ENCODE data around the gene PAX7. TPM values are rescaled to one million over a fixed set of nuclear protein-coding genes. Genes with fewer than 3 reads are reported as not detected.

Gene PAX7
- total and polyA plus RNA-seq, 2 donors (not counting 3 experiments of a cell fraction or from before 2014, with no cell fraction given) = not detected

- no peak for DNase-seq (ENCODE audit: low read depth, low spot score)
- Histone ChIP-seq H2AFZ (ENCODE audit: low read depth, low read length) (no peak overlapping the region), H3K9me1 (replicated peaks; ENCODE audit: control insufficient read depth, extremely low read depth, insufficient read depth, low read length) (no peaks in the 10 kb centered on the region), H3K27me3 (ENCODE audit: control insufficient read depth in 2 of 2, insufficient read depth in 2 of 2, low read length in 2 of 2) (peaks cover 8 to 12% of the 10 kb centered on the region in 2 experiments), H3K9me3 (replicated peaks; ENCODE audit: control insufficient read depth, insufficient read depth, low read length) (no peaks in the 10 kb centered on the region), H3K27ac (ENCODE audit: insufficient read depth, low read depth, low read length) (no peak overlapping the region), H3K4me1 (ENCODE audit: control insufficient read depth, extremely low read depth, insufficient read depth, low read length) (no peaks in the 10 kb centered on the region), H3K4me3 (replicated peaks in 1 of 3; ENCODE audit: insufficient read depth in 1 of 3, low read depth in 1 of 3, low read length in 3 of 3) (no peak overlapping the region), H3K79me2 (ENCODE audit: control insufficient read depth, insufficient read depth, low read length) (no peaks in the 10 kb centered on the region), H3K9ac (replicated peaks; ENCODE audit: extremely low read depth, insufficient read depth, low read length) (no peak overlapping the region), H3K36me3 (ENCODE audit: control insufficient read depth in 2 of 2, extremely low read depth in 1 of 2, insufficient read depth in 2 of 2, low read length in 2 of 2) (no peaks in the 10 kb centered on the region), H3K4me2 (ENCODE audit: insufficient read depth, low read length) (no peak overlapping the region), H4K20me1 (replicated peaks; ENCODE audit: control insufficient read depth, extremely low read depth, insufficient read depth, low read length) (no peaks in the 10 kb centered on the region)
- TF ChIP-seq EZH2 (IDR thresholded peaks at IDR 0.05; ENCODE audit: borderline replicate concordance, low read depth, low read length, severe bottlenecking) (no peak), POLR2A (IDR thresholded peaks at IDR 0.05; ENCODE audit: low read depth, low read length) (no peak), MAX (IDR thresholded peaks at IDR 0.05; ENCODE audit: insufficient read depth, insufficient read length) (no peak), MYC (IDR thresholded peaks at IDR 0.05; ENCODE audit: low read depth, low read length) (no peak), GATA2 (IDR thresholded peaks at IDR 0.05; ENCODE audit: insufficient read depth, insufficient read length, low read depth, low read length) (no peak), FOS (IDR thresholded peaks at IDR 0.05; ENCODE audit: borderline replicate concordance, insufficient read depth, low read length) (no peak), CTCF (IDR thresholded peaks at IDR 0.05; ENCODE audit: extremely low read depth in 1 of 2, insufficient read depth in 1 of 2, low read depth in 1 of 2, low read length in 2 of 2) (no peak), POLR2AphosphoS5 (IDR thresholded peaks at IDR 0.05; ENCODE audit: insufficient read depth, low read depth, low read length) (no peak)
- intact Hi-C loops (cut with micrococcal nuclease) = no loop called here
- POLR2A ChIA-PET = no interaction called here
- FAIRE-seq = no peak
- no TSS peak for BruUV-seq (replicated peaks)
- dilution Hi-C loops (cut with MboI; ENCODE audit: extremely low pct_ligation_motif_present, low sequenced_read_pairs) = no loop called here
- CTCF ChIA-PET = no interaction called here
Measured at GRCh38 chr1:18711536-18712251, 81.0 kb downstream of the PAX7 start.
